Measurements from ENCODE around the gene ZPBP. TPM values are rescaled to one million over a fixed set of nuclear protein-coding genes. Genes with fewer than 3 reads are reported as not detected.

ZPBP gene
- total and polyA plus RNA-seq, 12 donors: 0.72 TPM; not detected in 11

- intact Hi-C loops (cut with DNase I): no loop called here
- Histone ChIP-seq H3K27me3 (no peaks in the 10 kb centered on the region), H3K36me3 (replicated peaks in 1 of 2) (no peaks in the 10 kb centered on the region), H3K9me3 (replicated peaks in 1 of 3) (no peaks in the 10 kb centered on the region), H3K27ac (no peak overlapping the region), H3K4me1 (replicated peaks in 1 of 2) (no peaks in the 10 kb centered on the region), H3K4me3 (no peak overlapping the region)
- 87 to 93% (median 91%) methylated on average over 2 of the region's 2 CpGs for WGBS, 4 donors
- no peak for DNase-seq
- TF ChIP-seq, protein P1, sequence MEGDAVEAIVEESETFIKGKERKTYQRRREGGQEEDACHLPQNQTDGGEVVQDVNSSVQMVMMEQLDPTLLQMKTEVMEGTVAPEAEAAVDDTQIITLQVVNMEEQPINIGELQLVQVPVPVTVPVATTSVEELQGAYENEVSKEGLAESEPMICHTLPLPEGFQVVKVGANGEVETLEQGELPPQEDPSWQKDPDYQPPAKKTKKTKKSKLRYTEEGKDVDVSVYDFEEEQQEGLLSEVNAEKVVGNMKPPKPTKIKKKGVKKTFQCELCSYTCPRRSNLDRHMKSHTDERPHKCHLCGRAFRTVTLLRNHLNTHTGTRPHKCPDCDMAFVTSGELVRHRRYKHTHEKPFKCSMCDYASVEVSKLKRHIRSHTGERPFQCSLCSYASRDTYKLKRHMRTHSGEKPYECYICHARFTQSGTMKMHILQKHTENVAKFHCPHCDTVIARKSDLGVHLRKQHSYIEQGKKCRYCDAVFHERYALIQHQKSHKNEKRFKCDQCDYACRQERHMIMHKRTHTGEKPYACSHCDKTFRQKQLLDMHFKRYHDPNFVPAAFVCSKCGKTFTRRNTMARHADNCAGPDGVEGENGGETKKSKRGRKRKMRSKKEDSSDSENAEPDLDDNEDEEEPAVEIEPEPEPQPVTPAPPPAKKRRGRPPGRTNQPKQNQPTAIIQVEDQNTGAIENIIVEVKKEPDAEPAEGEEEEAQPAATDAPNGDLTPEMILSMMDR (IDR thresholded peaks at IDR 0.05): no peak
- no peak for TF ChIP-seq POLR2A (IDR thresholded peaks at IDR 0.05)
These were observed 164.3 kb downstream of the ZPBP start for GRCh38 chr7:49928787-49929186.

GRCh38 chr7:49927631-49928030 lies 165.4 kb downstream of the ZPBP start:
- TF ChIP-seq, protein P1 (IDR thresholded peaks at IDR 0.05): no peak
- TF ChIP-seq POLR2A (IDR thresholded peaks at IDR 0.05): no peak
- no peaks in the 10 kb centered on the region for H3K9me3 ChIP-seq (replicated peaks in 1 of 3)
- H3K4me3 ChIP-seq: no peak overlapping the region
- WGBS, 4 donors: 77 to 81% (median 80%) methylated on average over 5 of the region's 5 CpGs
- H3K27me3 ChIP-seq: no peaks in the 10 kb centered on the region
- intact Hi-C loops (cut with DNase I): no loop called here
- no peaks in the 10 kb centered on the region for H3K36me3 ChIP-seq (replicated peaks in 1 of 2)
- H3K27ac ChIP-seq: no peak overlapping the region
- H3K4me1 ChIP-seq (replicated peaks in 1 of 2): no peaks in the 10 kb centered on the region
- no peak for DNase-seq

DNA sequence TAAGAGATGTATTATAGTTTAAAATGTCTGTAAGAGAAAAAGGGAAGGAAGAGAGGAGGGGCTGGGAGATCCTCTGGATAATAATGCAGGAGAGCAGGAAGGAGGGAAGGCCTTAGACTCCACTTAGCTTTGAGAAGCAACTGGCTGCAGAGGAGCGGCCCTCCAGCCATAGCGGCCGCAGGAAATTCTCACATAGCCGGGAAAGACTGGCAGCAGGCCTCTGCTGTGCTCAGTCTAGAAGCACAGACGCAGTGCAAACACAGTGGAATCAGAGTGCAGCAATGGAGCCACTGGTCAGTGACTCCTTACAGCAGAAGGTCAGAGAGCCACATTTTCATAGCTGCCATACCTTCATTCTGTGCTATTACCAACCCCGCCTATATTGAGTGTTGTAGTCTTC lies 166.3 kb downstream of the ZPBP start:
- Histone ChIP-seq H3K4me3 (no peak overlapping the region), H3K27ac (no peak overlapping the region), H3K27me3 (no peaks in the 10 kb centered on the region), H3K9me3 (replicated peaks in 1 of 3) (no peaks in the 10 kb centered on the region), H3K36me3 (replicated peaks in 1 of 2) (no peaks in the 10 kb centered on the region), H3K4me1 (replicated peaks in 1 of 2) (no peaks in the 10 kb centered on the region)
- intact Hi-C loops (cut with DNase I): no loop called here
- 77 to 82% (median 81%) methylated on average over 6 of the region's 6 CpGs for WGBS, 4 donors
- no peak for DNase-seq
- no peak for TF ChIP-seq POLR2A (IDR thresholded peaks at IDR 0.05)
- TF ChIP-seq, protein P1 (IDR thresholded peaks at IDR 0.05): no peak

GRCh38 chr7:49911909-49912308 lies 181.1 kb downstream of the ZPBP start:
- Histone ChIP-seq H3K27ac (no peak overlapping the region), H3K4me3 (no peak overlapping the region), H3K36me3 (replicated peaks in 1 of 2) (no peaks in the 10 kb centered on the region), H3K27me3 (no peaks in the 10 kb centered on the region), H3K9me3 (replicated peaks in 1 of 3) (no peaks in the 10 kb centered on the region), H3K4me1 (replicated peaks in 1 of 2) (no peaks in the 10 kb centered on the region)
- TF ChIP-seq POLR2A (IDR thresholded peaks at IDR 0.05): no peak
- TF ChIP-seq, protein P1 (IDR thresholded peaks at IDR 0.05): no peak
- 83 to 89% (median 86%) methylated on average over 8 of the region's 8 CpGs for WGBS, 4 donors
- intact Hi-C loops (cut with DNase I): no loop called here
- no peak for DNase-seq
